Measurements from ENCODE around the gene NUAK2. TPM values are rescaled to one million over a fixed set of nuclear protein-coding genes. Genes with fewer than 3 reads are reported as not detected.
A peak's percentile ranks its signal among the peaks of the same experiment; 100 is the strongest.

The NUAK2 gene
- total RNA-seq, 1 experiment from 2014 or later = 2.2 TPM

GRCh38 chr1:205319081-205320018, 2.2 kb downstream of the NUAK2 start:
- DNase-seq (ENCODE audit: low read depth) = peak; percentile 80

DNA sequence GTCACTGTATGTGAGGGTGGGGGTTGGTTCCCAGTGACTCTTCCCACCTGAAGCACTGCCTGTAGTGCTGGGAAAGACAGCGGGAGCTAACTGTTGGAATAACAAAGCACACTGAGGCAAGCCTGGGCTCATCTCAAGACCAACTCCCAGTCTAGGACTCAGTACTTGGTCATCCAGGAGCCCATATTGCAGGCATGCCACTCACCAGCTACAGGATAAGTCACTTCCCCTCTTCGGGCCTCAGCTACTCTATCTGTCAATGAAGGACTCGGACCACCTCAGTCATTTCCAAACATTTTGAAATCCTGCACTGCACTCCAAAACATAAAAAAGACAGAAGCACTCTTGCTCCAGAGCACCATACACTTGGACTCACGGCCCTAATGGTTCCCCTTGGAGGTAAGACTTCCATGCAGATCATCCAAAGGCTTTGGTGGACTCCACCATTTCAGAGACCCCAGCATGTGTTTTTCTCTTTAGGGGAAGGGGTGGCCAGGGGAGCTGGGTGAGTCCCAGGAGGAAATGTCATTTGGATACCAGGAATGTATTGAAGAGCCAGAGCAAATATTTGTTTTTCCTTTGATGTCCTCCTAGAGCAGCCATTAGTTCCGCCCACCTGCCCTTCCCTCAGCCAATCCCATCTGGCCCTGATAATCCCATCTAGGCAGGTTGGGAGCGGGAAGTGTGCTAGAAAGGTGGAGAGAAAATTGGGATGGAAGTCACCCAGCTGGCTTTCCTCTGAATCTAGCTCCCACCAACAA, 3.1 kb downstream of the NUAK2 start:
- no peak for DNase-seq (ENCODE audit: low read depth)

DNA sequence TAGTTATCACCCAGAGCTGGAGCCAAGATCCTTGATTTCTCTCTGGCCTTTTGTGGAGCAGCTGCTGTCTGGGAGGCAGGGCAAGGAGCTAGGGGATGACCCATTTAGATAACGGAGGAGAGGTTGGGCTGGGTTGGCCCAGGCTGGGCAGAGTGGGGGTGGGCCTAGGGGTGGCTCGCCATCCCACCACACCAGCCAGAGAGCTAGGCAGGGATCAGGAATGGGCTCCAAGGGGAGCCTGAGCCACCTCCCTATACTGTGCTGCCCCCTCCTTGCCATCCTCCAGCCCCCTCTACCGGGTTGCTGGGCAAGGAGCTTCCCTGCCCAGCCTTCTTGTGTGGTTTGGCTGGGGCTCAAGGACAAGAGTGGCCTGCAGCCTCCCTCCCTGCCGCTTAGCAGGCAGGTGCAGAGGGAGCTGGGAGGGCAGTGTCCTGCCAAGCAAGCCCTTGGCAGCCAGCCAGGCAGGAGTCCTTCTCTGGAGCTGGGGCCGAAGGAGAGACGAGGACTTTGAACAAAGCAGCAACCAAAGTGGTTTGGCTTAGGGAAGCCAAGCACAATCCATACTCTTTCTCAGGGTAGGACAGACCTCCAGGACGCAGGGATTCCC, 4.1 kb downstream of the NUAK2 start:
- peak; percentile 54 for DNase-seq (ENCODE audit: low read depth)

DNA sequence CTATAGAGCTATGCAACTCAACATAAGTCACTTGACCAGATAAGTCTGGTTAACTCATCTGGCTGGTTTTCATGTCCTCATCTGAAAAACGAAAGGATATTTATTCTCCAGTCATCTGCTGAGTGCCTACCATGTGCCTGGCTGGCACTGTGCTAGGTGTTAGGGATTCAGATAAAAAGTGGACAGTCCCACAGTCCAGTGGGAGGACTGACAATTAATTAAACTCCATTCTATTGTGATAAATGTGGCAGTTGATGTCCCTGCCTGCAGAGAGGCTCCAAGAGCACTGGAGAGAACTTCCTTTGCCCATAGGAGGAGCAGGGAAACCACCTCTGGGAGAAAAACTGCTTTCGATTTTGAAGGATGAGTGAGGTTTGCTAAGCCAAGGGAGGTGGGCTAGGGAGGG, 5.4 kb downstream of the NUAK2 start:
- DNase-seq (ENCODE audit: low read depth) = no peak

DNA sequence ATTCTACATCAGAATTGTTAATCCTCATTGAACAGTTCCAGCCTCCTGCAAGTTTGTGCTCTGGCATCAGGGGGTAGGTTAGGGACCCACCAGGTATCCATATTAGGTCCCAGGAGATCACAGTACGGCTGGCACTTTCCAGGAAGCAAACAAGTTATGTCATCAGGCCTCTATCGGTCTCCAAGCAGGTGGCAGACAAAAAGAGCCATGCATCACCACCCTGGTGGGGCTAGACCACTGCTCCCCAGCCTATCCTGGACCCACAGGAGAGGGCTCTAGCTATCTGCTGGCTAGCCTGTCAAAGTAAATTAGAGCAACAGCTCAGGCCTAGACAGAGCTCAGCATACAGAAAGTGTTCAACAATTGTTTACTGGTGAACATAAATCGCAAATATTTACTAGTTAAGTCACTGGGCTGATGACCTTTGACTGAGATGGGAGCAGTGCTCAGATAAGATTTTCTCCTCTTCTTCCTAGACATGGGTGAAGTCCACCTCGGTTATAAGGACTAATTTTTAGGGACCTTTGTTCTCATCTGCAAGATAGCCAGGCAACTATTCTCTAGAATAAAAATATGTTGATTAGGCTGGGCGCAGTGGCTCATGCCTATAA, 6.4 kb downstream of the NUAK2 start:
- DNase-seq (ENCODE audit: low read depth) = no peak

GRCh38 chr1:205313563-205314308, 7.8 kb downstream of the NUAK2 start:
- DNase-seq (ENCODE audit: low read depth) = no peak

DNA sequence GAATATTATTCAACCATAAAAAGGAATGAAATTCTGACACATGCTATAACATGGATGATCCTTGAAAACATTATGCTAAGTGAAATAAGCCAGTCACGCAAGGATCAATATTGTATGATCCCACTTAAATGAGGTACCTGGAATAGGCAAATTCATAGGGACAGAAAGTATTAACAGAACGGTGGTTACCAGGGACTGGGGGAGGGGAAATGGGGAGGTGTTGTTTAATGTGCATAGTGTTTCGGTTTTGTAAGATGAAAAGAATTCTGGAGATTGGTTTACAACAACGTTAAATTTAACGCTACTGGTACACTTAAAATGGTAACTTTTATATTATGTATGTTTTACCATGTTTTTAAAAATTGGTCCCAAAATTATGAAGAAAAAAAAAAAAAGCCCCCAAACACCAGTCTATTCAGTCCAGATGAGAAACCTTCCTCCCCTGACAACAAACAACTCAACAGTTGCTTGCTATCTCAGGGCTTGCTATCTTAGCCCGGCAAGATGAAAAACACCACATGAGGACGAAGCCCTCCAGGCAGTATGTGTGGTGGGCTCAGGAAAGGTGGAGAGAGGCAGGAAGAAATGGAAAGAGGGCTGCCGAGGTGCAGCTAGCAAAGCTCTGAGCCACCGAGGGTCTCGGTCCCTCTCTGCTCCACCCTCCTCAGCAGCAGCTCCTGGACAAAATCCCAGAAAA, 8.5 kb downstream of the NUAK2 start:
- DNase-seq (ENCODE audit: low read depth) = no peak

GRCh38 chr1:205310976-205311704, 10.4 kb downstream of the NUAK2 start:
- no peak for DNase-seq (ENCODE audit: low read depth)

GRCh38 chr1:205309741-205310140, 11.8 kb downstream of the NUAK2 start:
- DNase-seq (ENCODE audit: low read depth) = no peak

DNA sequence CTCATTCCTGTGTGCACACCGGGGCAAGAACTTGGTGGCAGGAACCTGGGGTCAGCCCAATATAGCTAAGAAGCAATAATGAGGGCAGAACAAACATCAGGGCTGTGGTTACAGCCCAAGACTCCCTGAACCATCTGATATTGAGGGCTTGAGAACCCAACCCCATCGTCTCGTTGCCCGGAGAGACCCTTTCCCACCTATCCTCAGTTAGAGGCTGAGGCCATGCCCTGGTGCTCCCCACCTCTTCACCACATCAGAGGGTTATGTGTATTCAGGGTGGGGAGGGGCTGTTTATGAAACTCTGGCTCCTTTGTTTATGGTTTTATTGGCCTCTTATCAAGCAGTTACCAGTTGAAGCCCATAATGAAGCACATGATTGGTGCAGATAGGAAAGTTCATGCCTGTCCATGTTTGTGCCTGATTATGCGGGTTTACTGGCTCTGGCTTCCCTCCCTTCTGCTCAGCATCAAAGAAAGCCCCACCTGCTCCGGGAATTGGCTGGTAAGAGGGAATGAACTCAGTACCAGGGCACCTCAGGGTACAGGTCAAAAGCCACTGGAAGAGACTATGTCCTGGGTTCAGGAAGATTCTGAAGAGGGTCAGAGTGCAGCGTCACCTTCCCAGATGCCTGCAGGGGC, 14.5 kb downstream of the NUAK2 start:
- DNase-seq (ENCODE audit: low read depth) = no peak

GRCh38 chr1:205304695-205305070, 16.9 kb downstream of the NUAK2 start:
- DNase-seq (ENCODE audit: low read depth) = peak; percentile 66

GRCh38 chr1:205304046-205304694, 17.4 kb downstream of the NUAK2 start:
- no peak for DNase-seq (ENCODE audit: low read depth)

- DNase-seq (ENCODE audit: low read depth) = no peak
These were observed 18.2 kb downstream of the NUAK2 start for GRCh38 chr1:205303247-205303888.

DNA sequence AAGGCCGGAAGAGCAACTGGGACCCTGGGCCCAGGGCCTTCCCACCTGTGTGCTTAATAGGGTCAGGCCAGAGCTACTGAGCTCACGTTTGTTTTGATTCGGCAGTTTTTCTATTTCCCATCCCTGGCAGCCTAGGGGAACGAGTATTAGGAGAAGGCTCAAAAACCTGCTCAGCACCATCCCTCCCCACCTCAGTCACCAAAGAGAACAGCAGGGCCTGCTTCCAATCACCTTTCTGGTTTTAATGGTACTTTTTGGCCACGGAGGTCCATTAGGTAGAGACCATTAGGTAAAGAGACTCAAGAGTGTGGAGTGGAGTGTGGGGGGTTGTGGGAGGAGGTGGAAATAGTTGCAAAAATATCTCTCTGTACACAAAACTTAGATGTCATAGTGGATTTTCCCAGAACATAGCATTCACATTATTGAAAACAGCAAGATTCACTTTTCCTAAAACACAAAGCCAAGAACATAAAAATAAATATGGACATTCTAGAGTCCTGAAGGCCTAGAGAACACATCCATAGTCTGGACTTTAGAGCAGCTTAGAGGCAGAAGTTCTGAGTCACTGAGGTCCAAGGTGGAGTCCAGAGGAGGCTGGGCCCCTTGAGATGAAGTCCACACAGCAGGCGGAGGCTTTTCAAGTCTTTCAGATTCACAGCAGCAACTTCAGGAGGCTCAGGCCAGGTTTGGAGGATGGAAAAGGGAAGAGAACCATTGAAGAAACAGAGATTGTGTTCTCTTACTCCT, 19.5 kb downstream of the NUAK2 start:
- DNase-seq (ENCODE audit: low read depth) = no peak

DNA sequence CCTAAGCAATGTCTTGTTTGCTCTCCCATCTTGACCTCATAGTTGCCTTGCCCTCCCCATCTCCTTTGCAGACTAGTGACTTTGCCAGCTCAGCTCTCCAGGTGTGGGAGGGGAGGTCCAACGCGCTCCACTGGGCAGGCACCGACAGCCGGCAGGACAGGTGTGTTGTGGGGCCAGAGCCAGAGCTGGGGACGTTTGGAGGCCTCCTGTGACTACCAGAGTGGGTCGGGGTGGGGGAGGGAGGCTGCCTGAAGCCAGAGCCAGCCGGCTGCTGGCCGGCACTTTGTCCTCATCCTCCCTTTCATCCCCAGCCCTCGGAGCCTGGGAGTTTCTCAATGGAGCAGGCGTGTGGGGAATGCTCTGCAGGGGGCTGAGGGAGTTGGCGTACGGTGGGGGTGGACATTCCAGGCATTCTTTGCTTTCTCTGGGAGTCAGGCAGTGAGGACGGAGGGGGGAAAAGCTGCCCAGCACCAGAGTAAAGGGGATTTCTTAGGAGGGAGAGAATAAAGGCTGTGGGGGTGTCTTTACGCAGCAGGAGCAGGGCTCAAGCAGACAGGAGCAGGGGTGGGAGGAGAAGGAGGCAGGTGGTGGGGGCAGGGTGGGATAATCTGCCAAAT, 20.2 kb downstream of the NUAK2 start:
- peak; percentile 91 for DNase-seq (ENCODE audit: low read depth)

DNA sequence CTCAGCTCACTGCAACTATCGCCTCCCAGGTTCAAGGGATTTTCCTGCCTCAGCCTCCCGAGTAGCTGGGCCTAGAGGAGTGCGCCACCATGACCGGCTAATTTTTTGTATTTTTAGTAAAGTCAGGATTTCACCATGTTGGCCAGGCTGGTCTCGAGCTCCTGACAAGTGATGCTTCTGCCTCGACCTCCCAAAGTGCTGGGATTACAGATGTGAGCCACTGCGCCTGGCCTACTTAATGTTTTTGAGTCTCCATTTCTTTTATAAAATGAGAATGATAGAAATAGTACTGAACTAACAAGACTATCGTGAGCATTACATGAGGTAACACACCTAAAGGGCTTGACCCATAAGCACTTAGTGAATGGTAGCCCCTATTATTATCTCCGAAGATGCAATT, 21.4 kb downstream of the NUAK2 start:
- DNase-seq (ENCODE audit: low read depth) = no peak

Data from HT1080 (cell line).